HG03196 (cell line): Measurements from ENCODE around the gene GLUD1.
"Not testable (repeated sequence)": the region's sequence is repeated elsewhere in the genome, so short reads cannot be mapped to it uniquely, and the experiment has no call there.

Source experiments
- ATAC-seq: cut with Tn5 transposase; IDR thresholded peaks from one replicate; pipeline ENCODE4 v1.9.1; 2021; ENCODE audit not compliant: unreplicated experiment

GLUD1 gene

DNA sequence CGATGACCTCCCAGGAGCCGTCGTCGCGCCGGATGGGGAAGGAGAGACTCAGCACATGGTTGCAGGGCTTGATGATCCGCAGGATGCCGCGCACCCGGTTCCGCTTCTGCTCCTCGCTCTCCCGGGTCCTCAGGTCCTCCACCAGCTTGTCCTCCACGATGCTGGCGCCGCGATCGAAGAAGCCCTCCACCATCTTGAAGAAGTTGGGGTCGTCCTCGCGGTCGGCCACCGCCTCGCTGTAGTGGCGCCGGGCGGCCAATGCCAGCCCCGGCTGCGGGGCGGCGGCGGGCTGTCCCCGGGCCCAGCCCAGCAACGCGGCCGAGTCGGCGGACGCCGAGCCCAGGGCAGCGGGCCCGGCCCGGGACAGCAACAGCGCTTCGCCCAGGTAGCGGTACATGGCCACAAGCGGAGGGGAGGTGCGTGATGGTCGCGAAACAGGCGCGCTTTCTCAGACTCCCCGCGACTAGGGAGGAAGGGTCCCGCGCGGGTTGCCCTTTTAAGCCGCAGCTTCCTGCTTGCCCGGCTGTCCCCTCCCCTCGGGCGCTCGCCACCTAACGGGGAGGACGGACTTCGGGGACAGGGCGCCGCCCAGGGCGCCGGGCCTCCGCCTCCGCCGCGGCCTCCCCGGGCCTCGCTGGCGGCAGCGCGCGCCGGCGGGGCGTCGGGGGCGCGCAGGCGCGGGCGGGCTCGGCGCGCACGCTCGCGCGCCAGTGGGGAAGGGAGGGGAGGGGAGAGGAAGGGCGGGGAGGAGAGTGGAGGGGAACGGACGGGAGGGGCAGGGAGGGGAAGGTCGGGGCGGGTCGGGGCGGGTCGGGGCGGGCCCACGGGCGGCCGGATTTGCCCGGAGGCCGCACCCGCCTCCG is at the start of gene GLUD1, which contains the start of gene SHLD2:
TSS of gene GLUD1 (minus strand) at position 471 of the 863 bp plus-strand sequence. CDS start at position 397, 74 bp downstream.
TSS of gene SHLD2 (plus strand) at position 834 of the 863 bp plus-strand sequence. CDS start 56,149 bp downstream, outside the sequence.
- peak; percentile 71 for ATAC-seq

- not testable (repeated sequence) for ATAC-seq
These were observed 48.4 kb upstream of the GLUD1 start for GRCh38 chr10:87143109-87143418.

DNA sequence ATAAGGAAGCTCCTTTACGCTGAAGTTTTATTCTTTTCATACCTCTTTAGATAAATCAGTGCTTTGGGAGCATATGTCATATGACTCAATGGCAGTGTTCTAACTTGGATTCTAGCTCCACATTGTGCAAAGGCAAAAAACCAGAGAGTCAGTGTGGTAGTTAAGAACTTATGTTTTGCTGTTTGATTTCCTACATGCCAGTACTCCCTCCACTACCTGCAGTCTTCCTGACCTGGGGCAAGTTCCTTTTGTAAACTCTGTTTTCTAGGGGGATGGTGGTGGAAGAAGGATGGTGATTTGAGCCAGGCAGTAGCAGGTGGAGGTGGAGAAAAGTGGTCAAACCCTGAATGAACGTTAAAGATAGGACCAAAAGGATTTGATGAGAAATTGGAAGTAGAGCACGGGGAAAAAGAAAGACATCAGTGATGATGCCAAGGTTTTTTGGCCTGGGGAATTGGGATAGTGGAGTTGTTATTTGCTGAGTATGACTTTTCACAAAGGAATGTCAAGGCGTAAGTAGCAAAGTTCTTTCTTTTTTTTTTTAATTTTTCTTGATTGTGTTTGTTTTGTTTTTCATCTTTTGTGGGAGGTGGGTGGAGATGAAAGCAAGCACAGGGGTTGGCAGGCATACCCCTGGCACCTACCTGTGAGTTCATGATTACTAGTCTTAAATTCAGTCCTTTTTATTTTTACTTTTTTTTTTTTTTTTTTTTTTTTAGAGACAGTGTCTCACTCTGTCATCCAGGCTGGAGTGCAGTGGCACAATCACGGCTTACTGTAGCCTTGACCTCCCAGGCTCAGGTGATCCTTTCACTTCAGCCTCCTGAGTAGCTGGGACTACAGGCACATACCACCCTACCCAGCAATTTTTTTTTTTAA is 47.8 kb upstream of the GLUD1 start:
- not testable (repeated sequence) for ATAC-seq

- not testable (repeated sequence) for ATAC-seq
These were observed 42.8 kb upstream of the GLUD1 start for GRCh38 chr10:87137478-87137877.

GRCh38 chr10:87134440-87134839 is 39.8 kb upstream of the GLUD1 start:
- not testable (repeated sequence) for ATAC-seq

DNA sequence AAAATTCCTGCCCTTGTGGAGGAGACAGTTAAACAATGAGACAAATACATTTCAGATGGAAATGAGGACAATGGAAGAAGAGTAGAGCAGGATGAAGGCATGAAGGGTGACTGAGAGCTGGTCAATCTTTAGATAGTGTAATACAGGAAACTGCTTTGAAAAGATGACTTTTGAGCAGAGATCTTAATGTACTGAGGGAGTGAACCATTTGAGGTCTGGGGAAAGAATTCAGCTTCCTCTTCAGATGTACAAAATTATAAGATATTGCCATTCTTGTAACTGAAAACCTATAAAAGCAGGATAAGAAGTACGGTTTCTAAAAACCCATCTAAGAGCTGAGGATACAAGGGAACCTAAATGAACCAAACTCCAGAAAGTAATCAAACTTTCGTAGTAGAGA is 39.3 kb upstream of the GLUD1 start:
- ATAC-seq = not testable (repeated sequence)

- ATAC-seq = not testable (repeated sequence)
These were observed 37.5 kb upstream of the GLUD1 start for GRCh38 chr10:87132176-87132575.

- ATAC-seq = not testable (repeated sequence)
These were observed 33.0 kb upstream of the GLUD1 start for GRCh38 chr10:87127607-87128156.

DNA sequence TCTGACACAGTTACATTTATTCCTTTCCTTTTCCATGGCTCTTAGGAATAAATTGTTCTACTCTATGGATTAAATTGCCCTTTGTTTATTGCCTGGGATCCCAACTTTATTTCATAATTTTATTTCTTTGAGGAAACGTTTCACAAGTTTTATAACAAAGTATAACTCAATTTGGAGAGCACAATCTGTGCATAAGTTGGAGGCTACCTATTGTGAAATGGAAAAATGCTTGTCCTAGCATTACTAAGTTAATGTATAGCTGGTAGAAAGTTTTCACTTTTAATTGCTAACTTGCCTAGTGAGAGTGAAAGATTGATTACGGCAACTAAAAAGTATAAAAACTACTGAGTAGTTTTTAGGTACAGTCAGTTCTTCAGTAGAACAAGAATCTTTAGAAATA is 32.4 kb upstream of the GLUD1 start:
- not testable (repeated sequence) for ATAC-seq

GRCh38 chr10:87123351-87123750 is 28.7 kb upstream of the GLUD1 start:
- ATAC-seq = not testable (repeated sequence)

DNA sequence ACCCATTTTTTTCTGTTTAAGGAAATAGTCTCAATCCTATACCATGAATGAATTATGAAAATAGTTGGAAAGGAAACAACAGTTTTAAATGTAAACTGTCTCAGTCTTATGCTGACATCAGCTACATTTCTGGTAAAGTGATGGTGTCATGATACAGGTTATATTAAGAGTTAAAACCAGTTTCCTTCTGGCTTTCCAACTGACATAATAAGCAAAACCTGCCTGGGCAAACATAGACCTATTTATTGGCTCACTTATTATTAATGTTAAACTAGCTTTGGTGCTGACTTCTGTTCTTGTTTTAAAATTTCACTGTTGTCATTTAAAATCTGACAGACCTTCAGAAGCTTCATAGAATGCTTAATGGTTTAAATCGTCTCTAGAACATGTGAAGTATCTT is 24.4 kb upstream of the GLUD1 start:
- not testable (repeated sequence) for ATAC-seq

DNA sequence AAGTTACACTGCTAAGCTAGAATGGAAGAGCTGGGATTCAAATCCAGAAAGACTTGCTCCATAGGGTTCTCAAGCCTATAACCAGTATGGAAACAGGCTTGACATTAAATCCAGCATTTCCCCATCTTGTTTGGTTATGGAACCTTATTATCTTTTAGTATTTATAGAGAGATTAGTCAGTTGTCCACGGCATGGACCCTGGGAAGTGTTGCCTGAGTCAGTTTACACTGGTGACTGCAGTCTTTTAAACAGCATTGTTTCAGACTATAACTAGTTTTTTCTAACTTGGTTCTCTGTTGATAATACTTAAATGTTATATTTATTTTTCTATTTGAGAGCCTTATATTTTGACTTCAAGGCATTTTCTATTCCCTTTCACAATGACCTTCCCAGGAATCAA is 23.5 kb upstream of the GLUD1 start:
- ATAC-seq = not testable (repeated sequence)

DNA sequence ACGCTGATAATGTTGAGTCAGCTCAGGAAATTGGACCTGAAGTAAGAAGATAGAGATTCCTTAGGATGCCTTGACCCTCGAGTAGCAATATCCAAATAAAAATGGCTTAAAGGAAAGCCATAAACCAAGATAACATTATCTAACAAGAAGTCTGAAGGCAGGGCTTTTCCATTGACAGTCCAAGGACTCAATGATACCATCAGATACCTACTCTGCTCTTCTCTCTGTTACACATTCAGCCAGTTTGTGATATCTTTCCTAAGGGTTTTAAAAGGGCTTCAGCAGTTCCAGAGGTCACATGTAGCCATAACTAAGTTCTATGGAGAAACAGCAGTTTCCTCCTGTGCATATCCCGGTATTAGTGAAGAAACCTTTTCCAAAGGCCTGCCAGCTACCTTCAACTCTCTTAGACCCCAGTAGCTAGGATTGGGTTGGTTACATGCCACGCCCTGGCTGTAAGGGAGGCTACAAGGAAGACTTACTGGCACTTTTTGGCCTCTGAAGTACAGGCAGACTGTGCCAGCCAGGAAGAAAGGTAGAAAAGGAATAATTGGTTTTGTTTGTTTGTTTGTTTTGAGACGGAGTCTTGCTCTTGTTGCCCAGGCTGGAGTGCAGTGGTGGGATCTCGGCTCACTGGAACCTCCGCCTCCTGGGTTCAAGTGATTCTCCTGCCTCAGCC is 10.9 kb upstream of the GLUD1 start:
- ATAC-seq = no peak

DNA sequence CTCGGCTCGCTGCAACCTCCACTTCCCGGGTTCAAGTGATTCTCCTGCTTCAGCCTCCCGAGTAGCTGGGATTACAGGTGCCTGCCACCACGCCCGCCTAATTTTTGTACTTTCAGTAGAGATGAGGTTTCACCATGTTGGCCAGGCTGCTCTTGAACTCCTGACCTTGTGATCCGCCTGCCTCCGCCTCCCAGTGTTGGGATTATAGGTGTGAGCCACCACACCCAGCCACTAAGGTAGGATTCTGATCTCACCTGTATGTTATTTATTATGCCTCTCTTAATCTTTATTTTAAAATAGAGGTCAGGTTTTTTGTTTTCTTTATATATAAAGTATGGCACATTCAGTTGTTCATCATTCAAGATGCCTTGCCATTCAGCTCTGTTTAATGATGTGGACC is 10.1 kb upstream of the GLUD1 start:
- ATAC-seq = not testable (repeated sequence)

DNA sequence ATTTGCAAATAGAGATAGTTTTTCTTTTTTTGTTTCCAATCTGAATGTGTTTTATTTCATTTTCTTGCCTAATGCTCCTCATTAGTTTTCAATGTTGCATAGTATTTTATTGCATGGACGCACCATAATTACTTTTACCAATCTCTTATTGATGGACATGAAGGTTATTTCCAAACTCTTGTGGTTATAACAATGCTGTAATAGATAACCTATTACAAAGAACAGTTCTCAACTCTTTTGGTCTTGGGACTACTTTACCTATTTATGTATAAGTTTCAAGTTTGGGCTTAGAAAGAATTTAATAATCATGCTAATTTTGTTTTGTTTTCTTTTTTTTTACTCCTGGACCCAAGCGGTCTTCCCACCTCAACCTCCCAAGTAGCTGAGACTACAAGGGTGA is 7.4 kb upstream of the GLUD1 start:
- no peak for ATAC-seq

DNA sequence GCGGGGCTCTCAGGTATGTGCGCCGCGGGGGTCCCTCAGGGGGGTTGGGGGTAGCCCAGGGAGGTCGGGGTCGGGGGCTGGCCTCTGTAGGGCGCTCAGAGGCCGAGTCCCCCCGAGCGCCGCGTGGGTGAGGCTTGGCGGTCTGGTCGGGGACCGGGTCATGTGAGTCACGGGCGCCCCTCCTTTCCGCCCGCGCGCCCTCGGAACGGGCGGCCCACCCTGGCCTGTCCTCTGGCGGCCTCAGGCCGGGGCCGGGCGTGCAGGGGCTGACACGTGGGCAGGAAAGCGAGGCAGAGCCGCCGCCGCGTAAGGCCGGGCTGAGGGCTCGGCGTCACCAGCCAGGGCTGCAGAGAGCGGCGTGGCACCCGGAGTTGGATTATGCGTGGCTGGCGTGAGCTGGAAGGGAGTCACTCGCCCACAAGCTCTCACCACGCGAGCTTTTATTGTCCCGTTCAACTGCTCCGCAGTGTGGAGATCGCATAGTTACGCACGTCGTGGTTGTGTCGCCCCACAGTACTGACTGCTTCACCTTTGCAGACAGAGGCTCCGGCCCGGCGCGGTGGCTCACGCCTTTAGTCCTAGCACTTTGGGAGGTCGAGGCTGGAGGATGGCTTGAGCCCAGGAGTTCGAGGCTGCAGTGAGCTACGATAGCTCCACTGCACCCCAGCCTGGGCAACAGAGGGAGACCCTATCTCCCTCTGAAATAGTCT is 748 bp upstream of the GLUD1 start:
- peak; percentile 58 for ATAC-seq

- peak; percentile 16 for ATAC-seq
These were observed 841 bp downstream of the GLUD1 start for GRCh38 chr10:87093632-87094372.

- ATAC-seq = no peak
These were observed 1.6 kb downstream of the GLUD1 start for GRCh38 chr10:87092861-87093631.

- no peak for ATAC-seq
These were observed 2.2 kb downstream of the GLUD1 start for GRCh38 chr10:87092376-87092860.
